Right lobe of liver (tissue), 6 donors: ENCODE results near the gene GET3. TPM values are rescaled to one million over a fixed set of nuclear protein-coding genes. Genes with fewer than 3 reads are reported as not detected.

ENCODE experiments used
- ATAC-seq, 4 donors: fragments of 200-7000 bp; cut with Tn5 transposase; one replicate each; pipeline ENCODE4 v1.9.1; 2020; ENCODE audit warnings: mild to moderate bottlenecking in 4 of 4, moderate library complexity in 4 of 4
- DNase-seq, 3 donors: peaks; one replicate each; pipeline ENCODE4 v3.0.0-alpha.2; 2020
- H3K27ac ChIP-seq, 3 donors: fragments of 200-600 bp; one replicate each; pipeline ENCODE4 v1.8.0; 2022
- H3K27me3 ChIP-seq, 2 donors: fragments of 200-600 bp; one replicate each; pipeline ENCODE4 v1.8.0; 2022
- H3K36me3 ChIP-seq, 4 donors: fragments of 200-600 bp; sonication (generic) in 1 of 4; one replicate each; pipeline versions ENCODE4 v1.5.1 to v1.8.0; 2017 to 2022; ENCODE audit warnings: control low read depth in 1 of 4
- H3K4me1 ChIP-seq, 4 donors: fragments of 200-600 bp; sonication (generic) in 1 of 4; one replicate each; pipeline versions ENCODE4 v1.5.1 to v1.8.0; 2017 to 2022; ENCODE audit warnings: control low read depth in 1 of 4
- H3K4me3 ChIP-seq, 3 donors: fragments of 200-600 bp; one replicate each; pipeline ENCODE4 v1.8.0; 2022
- H3K9me3 ChIP-seq, 4 donors: fragments of 200-600 bp; sonication (generic) in 1 of 4; one replicate each; pipeline versions ENCODE4 v1.5.1 to v1.8.0; 2017 to 2022; ENCODE audit warnings: control low read depth in 1 of 4
- CTCF ChIP-seq, 4 donors: fragments of 200-600 bp in 3 of 4; fragments of 450-650 bp in 1 of 4; IDR thresholded peaks; one replicate each; pipeline versions ENCODE4 v1.5.1 to v1.8.0; 2016 to 2022; ENCODE audit warnings: antibody characterized with exemption in 4 of 4, mild to moderate bottlenecking in 2 of 4
- POLR2A ChIP-seq: fragments of 450-650 bp; IDR thresholded peaks from one replicate; pipeline ENCODE4 v1.6.1; 2017; ENCODE audit warnings: antibody characterized with exemption, mild to moderate bottlenecking
- WGBS: methylation state at CpG from one replicate; pipeline ENCODE4 v1.1.6; 2018; ENCODE audit warnings: low coverage, low lambda C conversion rate; ENCODE audit not compliant: insufficient coverage; ENCODE audit errors: missing lambda C conversion rate; 5-methylcytosine and 5-hydroxymethylcytosine counted together
- intact Hi-C, 2 donors: fragments of 100-400 bp; cut with DNase I; formaldehyde crosslinking; loops; one replicate each; pipeline versions ENCODE4 v1.11.2 to v1.14.1; 2022
- total RNA-seq, 6 experiments: library from RNA; depleted of rRNA in 2 of 6; stranded (reverse); fragments of >200 nt in 2 of 6; fragmentation: NEBNext Ultra II Directional in 3 of 6; extraction: Animal tissue kit (Norgen Biotek cat#: 25700) in 3 of 6; gene quantifications; one replicate each; pipeline versions ENCODE4 v1.1.0 to v1.2.4, GENCODE V29; 2016 to 2023
- donor health status: DM: no; HTN: yes; CAD: no.
- donor health status: DM: no; HTN: no; CAD: no.
- donor health status: DM: no; HTN: no; CAD: no.
- donor health status: DM: no; HTN: yes; CAD: no.
- donor health status: DM: no; HTN: yes; CAD: no.

The GET3 gene
- total RNA-seq, 6 experiments from 2014 or later, result 22.3 to 35.8 (median 25.8) TPM

- TF ChIP-seq POLR2A, result no peak
- TF ChIP-seq CTCF (IDR thresholded peaks at IDR 0.05), result no peak
- intact Hi-C loops, result loop anchor here in 1 of 2 donors (10.0 kb wide), 1 partner anchor 47 kb away; the partner anchor contains the start of gene HOOK2
- Histone ChIP-seq H3K27me3 (no peaks in the 10 kb centered on the region), H3K9me3 (no peaks in the 10 kb centered on the region), H3K36me3 (peaks cover 0 to 27% (median 17%) of the 10 kb centered on the region in 4 donors), H3K4me1 (peaks cover 0 to 32% (median 16%) of the 10 kb centered on the region in 4 donors), H3K27ac (no peak overlapping the region), H3K4me3 (no peak overlapping the region)
- DNase-seq (no peak), ATAC-seq (no peak)
- WGBS, result 100% methylated on average over 4 of the region's 9 CpGs
Observed at GRCh38 chr19:12727745-12728433, 9.4 kb upstream of the GET3 start.

DNA sequence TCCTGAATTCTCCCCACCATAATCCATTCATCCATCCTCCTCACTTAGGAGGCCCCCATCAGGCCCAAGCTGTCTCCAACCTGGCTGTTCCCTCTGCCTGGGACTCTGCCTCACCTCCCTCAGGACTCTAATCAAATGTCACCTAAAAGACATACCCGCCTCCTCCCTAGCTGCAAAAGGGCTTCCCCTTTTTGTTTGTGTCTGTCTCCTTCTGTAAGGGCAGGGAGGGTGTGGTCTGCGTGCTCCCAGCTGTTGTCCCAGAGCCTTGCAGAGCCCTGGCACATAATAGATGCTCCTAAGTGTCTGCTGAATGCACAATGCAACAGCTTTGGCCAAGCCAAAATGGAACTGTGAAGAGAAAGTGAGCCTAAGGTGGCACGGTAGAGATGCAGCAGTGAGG is 7.2 kb upstream of the GET3 start:
- Histone ChIP-seq H3K27me3 (no peaks in the 10 kb centered on the region), H3K4me3 (no peak overlapping the region), H3K36me3 (peaks cover 0 to 27% (median 17%) of the 10 kb centered on the region in 4 donors), H3K9me3 (no peaks in the 10 kb centered on the region), H3K4me1 (peaks cover 0 to 34% (median 15%) of the 10 kb centered on the region in 4 donors), H3K27ac (no peak overlapping the region)
- TF ChIP-seq POLR2A (no peak), CTCF (IDR thresholded peaks at IDR 0.05) (no peak)
- ATAC-seq, result no peak
- intact Hi-C loops, result no loop called here
- no peak for DNase-seq
- WGBS, result 66% methylated on average over 2 of the region's 3 CpGs

- H3K9me3 ChIP-seq, result no peaks in the 10 kb centered on the region
- no peak overlapping the region for H3K27ac ChIP-seq
- peaks cover 0 to 37% (median 15%) of the 10 kb centered on the region in 4 donors for H3K4me1 ChIP-seq
- intact Hi-C loops, result no loop called here
- 100% methylated on average over 1 of the region's 24 CpGs for WGBS
- no peak overlapping the region for H3K4me3 ChIP-seq
- H3K36me3 ChIP-seq, result peaks cover 0 to 27% (median 17%) of the 10 kb centered on the region in 4 donors
- no peak for ATAC-seq
- DNase-seq, result no peak
- no peaks in the 10 kb centered on the region for H3K27me3 ChIP-seq
- TF ChIP-seq CTCF (IDR thresholded peaks at IDR 0.05) (no peak), POLR2A (no peak)
Observed at GRCh38 chr19:12731337-12731736, 6.0 kb upstream of the GET3 start.

GRCh38 chr19:12733369-12734214 is 3.7 kb upstream of the GET3 start:
- Histone ChIP-seq H3K27me3 (no peaks in the 10 kb centered on the region), H3K9me3 (no peaks in the 10 kb centered on the region), H3K27ac (peak overlapping the region; percentile 86 to 96 (median 94)), H3K36me3 (peaks cover 0 to 26% (median 17%) of the 10 kb centered on the region in 4 donors), H3K4me1 (peaks cover 0 to 45% (median 15%) of the 10 kb centered on the region in 4 donors), H3K4me3 (peak overlapping the region; percentile 84 to 99 (median 86))
- intact Hi-C loops, result no loop called here
- peak; percentile 70 to 84 (median 79) for DNase-seq
- peak; percentile 28 for TF ChIP-seq POLR2A
- TF ChIP-seq CTCF (IDR thresholded peaks at IDR 0.05), result peak; percentile 29 to 45 (median 40)
- 0% methylated on average over 15 of the region's 15 CpGs for whole genome bisulfite sequencing
- peak; percentile 34 to 52 (median 46) for ATAC-seq
